CD4-positive, alpha-beta memory T cell (primary cell): ENCODE measurements around the gene LHFPL6. TPM values are rescaled to one million over a fixed set of nuclear protein-coding genes. Genes with fewer than 3 reads are reported as not detected.

Experiments used
- CTCF ChIA-PET: fragments of 350-600 bp; sonication (Branson Sonifier 250); formaldehyde crosslinking; loops from one replicate; lab custom pipeline; 2021; ENCODE audit warnings: inconsistent platforms; ENCODE audit not compliant: partially characterized antibody; lab: Charles Lee
- POLR2A ChIA-PET: fragments of 350-600 bp; sonication (Branson Sonifier 250); formaldehyde crosslinking; loops from one replicate; lab custom pipeline; 2021; ENCODE audit not compliant: partially characterized antibody; lab: Charles Lee
- DNase-seq, 5 donors: peaks; one replicate each; pipeline versions ENCODE4 v3.0.0 to v3.0.0-alpha.2; 2020 to 2022; ENCODE audit warnings: mixed read lengths in 1 of 5
- H3K27ac ChIP-seq: one replicate; pipeline ENCODE4 v1.7.0; 2013; ENCODE audit warnings: low read depth, low read length
- H3K27me3 ChIP-seq: 2 replicates; pipeline ENCODE4 v1.7.0; 2013; ENCODE audit warnings: mild to moderate bottlenecking, low read length, moderate library complexity; ENCODE audit not compliant: insufficient read depth
- H3K36me3 ChIP-seq: 2 replicates; pipeline ENCODE4 v1.7.0; 2013; ENCODE audit warnings: mild to moderate bottlenecking, low read length, moderate library complexity; ENCODE audit not compliant: insufficient read depth
- H3K4me1 ChIP-seq: 2 replicates; pipeline ENCODE4 v1.7.0; 2013; ENCODE audit warnings: mild to moderate bottlenecking, low read length, moderate library complexity; ENCODE audit not compliant: insufficient read depth
- H3K4me3 ChIP-seq, 2 donors: one replicate each; pipeline ENCODE4 v1.7.0; 2013; ENCODE audit warnings: low read length in 2 of 2, mild to moderate bottlenecking in 1 of 2
- H3K9me3 ChIP-seq, 2 donors: one replicate each; pipeline ENCODE4 v1.7.0; 2013; ENCODE audit warnings: low read length in 2 of 2, control low read depth in 1 of 2; ENCODE audit not compliant: control insufficient read depth in 1 of 2
- H3K27ac Mint-ChIP-seq, 7 donors: one replicate each; pipeline ENCODE4 v1.8.0; 2020 to 2021; ENCODE audit warnings: mixed read lengths in 7 of 7, mild to moderate bottlenecking in 6 of 7, inconsistent platforms in 3 of 7, moderate library complexity in 3 of 7
- H3K27me3 Mint-ChIP-seq, 2 donors: one replicate each; pipeline ENCODE4 v1.8.0; 2020 to 2021; ENCODE audit warnings: mixed read lengths in 2 of 2
- H3K36me3 Mint-ChIP-seq, 2 donors: one replicate each; pipeline ENCODE4 v1.8.0; 2020 to 2021; ENCODE audit warnings: mixed read lengths in 2 of 2, inconsistent platforms in 1 of 2, mild to moderate bottlenecking in 1 of 2
- H3K4me1 Mint-ChIP-seq, 4 donors: one replicate each; pipeline ENCODE4 v1.8.0; 2020 to 2021; ENCODE audit warnings: mixed read lengths in 4 of 4, mild to moderate bottlenecking in 1 of 4
- H3K4me3 Mint-ChIP-seq, 8 donors: one replicate each; pipeline ENCODE4 v1.8.0; 2020 to 2021; ENCODE audit warnings: mixed read lengths in 8 of 8, mild to moderate bottlenecking in 7 of 8, moderate library complexity in 6 of 8, inconsistent platforms in 3 of 8
- H3K9me3 Mint-ChIP-seq, 8 donors: one replicate each; pipeline ENCODE4 v1.8.0; 2020 to 2021; ENCODE audit warnings: mixed read lengths in 8 of 8, mild to moderate bottlenecking in 5 of 8, inconsistent platforms in 3 of 8, moderate library complexity in 1 of 8
- intact Hi-C: fragments of 100-400 bp; cut with micrococcal nuclease; formaldehyde crosslinking; loops from one replicate; pipeline ENCODE4 v1.15.1; 2023
- polyA plus RNA-seq, 2 donors: library from polyadenylated mRNA; unstranded; fragments of 300-500 nt; fragmentation: Illumina TruSeq; gene quantifications; one replicate each; pipeline ENCODE4 v1.2.3, GENCODE V29; 2021
- total RNA-seq, 2 experiments: library from RNA; stranded (reverse); gene quantifications; one replicate each; pipeline ENCODE4 v1.2.3, GENCODE V29; 2021

LHFPL6 gene
- total RNA-seq (not detected), polyA plus RNA-seq (under 1 TPM in 1 of 2 donors, not detected in 1; 0.16 TPM)

GRCh38 chr13:39602614-39603366, at the start of gene LHFPL6:
TSS of gene LHFPL6 (minus strand) at chr13:39603193.
- peaks cover 7% of the 10 kb centered on the region for H3K4me1 ChIP-seq
- peaks cover 6 to 16% (median 12%) of the 10 kb centered on the region in 4 donors for H3K4me1 Mint-ChIP-seq
- peak within 1 kb of the TSS in 1 of 7 donors; percentile 57 for H3K27ac Mint-ChIP-seq
- H3K4me3 ChIP-seq: peak within 1 kb of the TSS in 1 of 2 donors; percentile 30
- DNase-seq: peak; percentile 21 to 62 (median 37)
- H3K27ac ChIP-seq: no peak within 1 kb of the TSS
- H3K9me3 ChIP-seq: no peaks in the 10 kb centered on the region
- intact Hi-C loops: no loop called here
- no peaks in the 10 kb centered on the region for H3K9me3 Mint-ChIP-seq
- H3K36me3 ChIP-seq: no peaks in the 10 kb centered on the region
- H3K4me3 Mint-ChIP-seq: peak within 1 kb of the TSS; percentile 62 to 86 (median 78)
- H3K27me3 ChIP-seq: peaks cover 13% of the 10 kb centered on the region
- H3K27me3 Mint-ChIP-seq: peaks cover 25 to 30% of the 10 kb centered on the region in 2 donors
- POLR2A ChIA-PET: no interaction called here
- H3K36me3 Mint-ChIP-seq: no peaks in the 10 kb centered on the region
- CTCF ChIA-PET: interaction anchor here (0.8 kb wide), 1 partner anchor 10 kb away, joined by 3 read pairs; no protein-coding TSS in a partner anchor

GRCh38 chr13:39646122-39646521, 43.1 kb upstream of the LHFPL6 start:
- DNase-seq: no peak
- intact Hi-C loops: no loop called here
- Histone ChIP-seq H3K36me3 (no peaks in the 10 kb centered on the region), H3K27ac (no peak overlapping the region), H3K4me3 (no peak overlapping the region), H3K4me1 (no peaks in the 10 kb centered on the region), H3K9me3 (no peaks in the 10 kb centered on the region), H3K27me3 (no peaks in the 10 kb centered on the region)
- no peaks in the 10 kb centered on the region for H3K4me1 Mint-ChIP-seq
- no peak overlapping the region for H3K4me3 Mint-ChIP-seq
- CTCF ChIA-PET: no interaction called here
- H3K27me3 Mint-ChIP-seq: peaks cover 4 to 9% of the 10 kb centered on the region in 2 donors
- H3K36me3 Mint-ChIP-seq: no peaks in the 10 kb centered on the region
- POLR2A ChIA-PET: no interaction called here
- no peak overlapping the region for H3K27ac Mint-ChIP-seq
- peaks cover 0 to 2% (median 0%) of the 10 kb centered on the region in 8 donors for H3K9me3 Mint-ChIP-seq

- Histone ChIP-seq H3K27ac (no peak overlapping the region), H3K4me3 (no peak overlapping the region), H3K36me3 (no peaks in the 10 kb centered on the region), H3K27me3 (no peaks in the 10 kb centered on the region), H3K9me3 (no peaks in the 10 kb centered on the region), H3K4me1 (no peaks in the 10 kb centered on the region)
- no peak overlapping the region for H3K27ac Mint-ChIP-seq
- DNase-seq: no peak
- POLR2A ChIA-PET: no interaction called here
- CTCF ChIA-PET: interaction anchor here (0.6 to 1.0 kb wide), 2 partner anchors 25 to 29 kb away, joined by 3 to 4 read pairs; no protein-coding TSS in a partner anchor
- no peak overlapping the region for H3K4me3 Mint-ChIP-seq
- H3K27me3 Mint-ChIP-seq: peaks cover 17 to 18% of the 10 kb centered on the region in 2 donors
- intact Hi-C loops: no loop called here
- H3K36me3 Mint-ChIP-seq: no peaks in the 10 kb centered on the region
- H3K4me1 Mint-ChIP-seq: no peaks in the 10 kb centered on the region
- peaks cover 0 to 10% (median 6%) of the 10 kb centered on the region in 8 donors for H3K9me3 Mint-ChIP-seq
Measured at GRCh38 chr13:39641645-39642044, 38.7 kb upstream of the LHFPL6 start.

GRCh38 chr13:39637890-39638289, 34.9 kb upstream of the LHFPL6 start:
- peaks cover 0 to 10% (median 7%) of the 10 kb centered on the region in 8 donors for H3K9me3 Mint-ChIP-seq
- no peak overlapping the region for H3K4me3 ChIP-seq
- ChIA-PET POLR2A (no interaction called here), CTCF (no interaction called here)
- no peaks in the 10 kb centered on the region for H3K36me3 ChIP-seq
- DNase-seq: no peak
- no peaks in the 10 kb centered on the region for H3K9me3 ChIP-seq
- intact Hi-C loops: no loop called here
- H3K27me3 Mint-ChIP-seq: peaks cover 25 to 27% of the 10 kb centered on the region in 2 donors
- no peaks in the 10 kb centered on the region for H3K27me3 ChIP-seq
- no peaks in the 10 kb centered on the region for H3K4me1 Mint-ChIP-seq
- no peaks in the 10 kb centered on the region for H3K4me1 ChIP-seq
- no peaks in the 10 kb centered on the region for H3K36me3 Mint-ChIP-seq
- no peak overlapping the region for H3K4me3 Mint-ChIP-seq
- H3K27ac Mint-ChIP-seq: no peak overlapping the region
- no peak overlapping the region for H3K27ac ChIP-seq

GRCh38 chr13:39635564-39635963, 32.6 kb upstream of the LHFPL6 start:
- CTCF ChIA-PET: no interaction called here

GRCh38 chr13:39632994-39633393, 30.0 kb upstream of the LHFPL6 start:
- Mint-ChIP-seq H3K27me3 (peaks cover 16 to 21% of the 10 kb centered on the region in 2 donors), H3K9me3 (peaks cover 0 to 31% (median 25%) of the 10 kb centered on the region in 8 donors), H3K27ac (no peak overlapping the region), H3K4me1 (peaks cover 0 to 4% (median under 1%) of the 10 kb centered on the region in 4 donors), H3K4me3 (no peak overlapping the region), H3K36me3 (peaks cover 0 to 14% of the 10 kb centered on the region in 2 donors)
- no peak for DNase-seq
- CTCF ChIA-PET: interaction anchor here (0.6 kb wide), 1 partner anchor 51 kb away, joined by 3 read pairs; no protein-coding TSS in a partner anchor
- no peaks in the 10 kb centered on the region for H3K4me1 ChIP-seq
- H3K9me3 ChIP-seq: no peaks in the 10 kb centered on the region
- intact Hi-C loops: no loop called here
- H3K36me3 ChIP-seq: no peaks in the 10 kb centered on the region
- POLR2A ChIA-PET: no interaction called here
- no peak overlapping the region for H3K4me3 ChIP-seq
- no peak overlapping the region for H3K27ac ChIP-seq
- H3K27me3 ChIP-seq: no peaks in the 10 kb centered on the region

More at GRCh38 chr13:39635564-39635963, 32.6 kb upstream of the LHFPL6 start:
- H3K36me3 ChIP-seq: no peaks in the 10 kb centered on the region
- no peaks in the 10 kb centered on the region for H3K9me3 ChIP-seq
- intact Hi-C loops: no loop called here
- POLR2A ChIA-PET: no interaction called here
- H3K27ac ChIP-seq: no peak overlapping the region
- no peak for DNase-seq
- H3K4me3 Mint-ChIP-seq: no peak overlapping the region
- H3K36me3 Mint-ChIP-seq: peaks cover 0 to 14% of the 10 kb centered on the region in 2 donors
- peaks cover 19 to 23% of the 10 kb centered on the region in 2 donors for H3K27me3 Mint-ChIP-seq
- H3K27me3 ChIP-seq: no peaks in the 10 kb centered on the region
- H3K4me3 ChIP-seq: no peak overlapping the region
- no peak overlapping the region for H3K27ac Mint-ChIP-seq
- H3K9me3 Mint-ChIP-seq: peaks cover 0 to 30% (median 25%) of the 10 kb centered on the region in 8 donors
- no peaks in the 10 kb centered on the region for H3K4me1 Mint-ChIP-seq
- H3K4me1 ChIP-seq: no peaks in the 10 kb centered on the region

- H3K27ac ChIP-seq: no peak overlapping the region
- no peak overlapping the region for H3K4me3 ChIP-seq
- H3K27me3 ChIP-seq: no peaks in the 10 kb centered on the region
- no peaks in the 10 kb centered on the region for H3K36me3 ChIP-seq
- no peak for DNase-seq
- Mint-ChIP-seq H3K27me3 (peaks cover 9 to 14% of the 10 kb centered on the region in 2 donors), H3K4me3 (no peak overlapping the region), H3K4me1 (peaks cover 0 to 4% (median under 1%) of the 10 kb centered on the region in 4 donors), H3K27ac (no peak overlapping the region), H3K9me3 (peaks cover 0 to 24% (median 20%) of the 10 kb centered on the region in 8 donors), H3K36me3 (peaks cover 0 to 14% of the 10 kb centered on the region in 2 donors)
- CTCF ChIA-PET: interaction anchor here (2.0 kb wide), 1 partner anchor 15 kb away, joined by 8 read pairs; no protein-coding TSS in a partner anchor
- POLR2A ChIA-PET: no interaction called here
- intact Hi-C loops: no loop called here
- no peaks in the 10 kb centered on the region for H3K4me1 ChIP-seq
- H3K9me3 ChIP-seq: no peaks in the 10 kb centered on the region
Measured at GRCh38 chr13:39631307-39631706, 28.3 kb upstream of the LHFPL6 start.
